CD14-positive monocyte (primary cell): ENCODE measurements around the gene SEPHS1. TPM values are rescaled to one million over a fixed set of nuclear protein-coding genes. Genes with fewer than 3 reads are reported as not detected.

Experiments
- DNase-seq, 3 donors: peaks; one replicate each; pipeline ENCODE4 v3.0.0-alpha.2; 2011 to 2022
- H2AFZ ChIP-seq: 2 replicates; pipeline ENCODE4 v1.6.0; 2012; ENCODE audit warnings: mild to moderate bottlenecking, low read depth, low read length, inconsistent platforms; ENCODE audit not compliant: insufficient read depth, poor library complexity, severe bottlenecking
- H3K27ac ChIP-seq, 2 donors: 1 replicate in 1 of 2; 2 replicates in 1 of 2; pipeline ENCODE4 v1.5.1; 2012 to 2013; ENCODE audit warnings: low read length in 2 of 2, control low read depth in 1 of 2, inconsistent platforms in 1 of 2, low read depth in 1 of 2, mild to moderate bottlenecking in 1 of 2
- H3K27me3 ChIP-seq, 2 donors: one replicate each; pipeline versions ENCODE4 v1.6.0 to v1.6.1; 2011 to 2013; ENCODE audit warnings: low read length in 2 of 2; ENCODE audit not compliant: control insufficient read depth in 2 of 2, insufficient read depth in 2 of 2
- H3K36me3 ChIP-seq, 2 donors: replicated peaks in 1 of 2; 1 replicate in 1 of 2; 2 replicates in 1 of 2; pipeline versions ENCODE4 v1.5.1 to v1.6.1; 2012 to 2013; ENCODE audit warnings: low read length in 2 of 2, control low read depth in 1 of 2, inconsistent platforms in 1 of 2, mild to moderate bottlenecking in 1 of 2; ENCODE audit not compliant: insufficient read depth in 2 of 2, control insufficient read depth in 1 of 2
- H3K4me1 ChIP-seq, 2 donors: 1 replicate in 1 of 2; 2 replicates in 1 of 2; pipeline versions ENCODE4 v1.5.1 to v1.6.1; 2012 to 2013; ENCODE audit warnings: low read length in 2 of 2, control low read depth in 1 of 2, inconsistent platforms in 1 of 2, mild to moderate bottlenecking in 1 of 2, moderate library complexity in 1 of 2; ENCODE audit not compliant: insufficient read depth in 2 of 2, control insufficient read depth in 1 of 2
- H3K4me2 ChIP-seq: replicated peaks from 2 replicates; pipeline ENCODE3; 2012; ENCODE audit warnings: low read length, moderate library complexity, mild to moderate bottlenecking; ENCODE audit not compliant: poor library complexity, severe bottlenecking; ENCODE audit errors: extremely low read depth
- H3K4me3 ChIP-seq, 3 experiments: fragments of 200-600 bp in 1 of 3; sonication (generic) in 1 of 3; replicated peaks in 1 of 3; 1 replicate in 2 of 3; 2 replicates in 1 of 3; pipeline ENCODE4 v1.5.1; 2011 to 2013; ENCODE audit warnings: low read length in 3 of 3, mild to moderate bottlenecking in 3 of 3, control low read depth in 2 of 3, low read depth in 2 of 3, inconsistent platforms in 1 of 3, moderate library complexity in 1 of 3
- H3K79me2 ChIP-seq: 2 replicates; pipeline ENCODE4 v1.6.0; 2012; ENCODE audit warnings: mild to moderate bottlenecking, control low read depth, inconsistent platforms, low read length, moderate library complexity; ENCODE audit not compliant: insufficient read depth
- H3K9ac ChIP-seq: 2 replicates; pipeline ENCODE4 v1.6.0; 2017; ENCODE audit warnings: low read length, mild to moderate bottlenecking; ENCODE audit not compliant: insufficient read depth, poor library complexity, severe bottlenecking
- H3K9me3 ChIP-seq, 2 donors: replicated peaks in 1 of 2; 1 replicate in 1 of 2; 2 replicates in 1 of 2; pipeline versions ENCODE4 v1.5.1 to v1.6.1; 2012 to 2013; ENCODE audit warnings: low read length in 2 of 2, control low read depth in 1 of 2; ENCODE audit not compliant: control insufficient read depth in 1 of 2, insufficient read depth in 1 of 2
- H4K20me1 ChIP-seq: 2 replicates; pipeline ENCODE4 v1.6.0; 2012; ENCODE audit warnings: mild to moderate bottlenecking, low read length, control low read depth, moderate library complexity; ENCODE audit not compliant: insufficient read depth
- H3K27ac Mint-ChIP-seq, 7 donors: one replicate each; pipeline ENCODE4 v1.8.0; 2020; ENCODE audit warnings: mild to moderate bottlenecking in 7 of 7, mixed read lengths in 7 of 7, moderate library complexity in 6 of 7, inconsistent platforms in 2 of 7
- H3K27me3 Mint-ChIP-seq, 3 donors: one replicate each; pipeline ENCODE4 v1.8.0; 2021 to 2022; ENCODE audit warnings: low read depth in 3 of 3, mild to moderate bottlenecking in 3 of 3, mixed read lengths in 3 of 3, moderate library complexity in 3 of 3, inconsistent platforms in 1 of 3
- H3K36me3 Mint-ChIP-seq, 2 donors: one replicate each; pipeline ENCODE4 v1.8.0; 2020; ENCODE audit warnings: mixed read lengths in 2 of 2, inconsistent platforms in 1 of 2, mild to moderate bottlenecking in 1 of 2
- H3K4me1 Mint-ChIP-seq: one replicate; pipeline ENCODE4 v1.8.0; 2020; ENCODE audit warnings: mild to moderate bottlenecking, mixed read lengths
- H3K4me3 Mint-ChIP-seq, 2 donors: one replicate each; pipeline ENCODE4 v1.8.0; 2020; ENCODE audit warnings: mild to moderate bottlenecking in 2 of 2, mixed read lengths in 2 of 2, moderate library complexity in 1 of 2
- H3K9me3 Mint-ChIP-seq, 7 donors: one replicate each; pipeline ENCODE4 v1.8.0; 2020 to 2022; ENCODE audit warnings: mixed read lengths in 7 of 7, mild to moderate bottlenecking in 6 of 7, moderate library complexity in 6 of 7, inconsistent platforms in 2 of 7
- WGBS: methylation state at CpG from one replicate; pipeline ENCODE4 v1.1.5; 2013; ENCODE audit warnings: missing lambda C conversion rate; ENCODE audit not compliant: insufficient coverage; 5-methylcytosine and 5-hydroxymethylcytosine counted together
- intact Hi-C, 2 donors: fragments of 100-400 bp; cut with micrococcal nuclease; formaldehyde crosslinking; loops; one replicate each; pipeline versions ENCODE4 v1.15.0 to v1.15.1; 2023
- polyA plus RNA-seq, 3 donors: library from polyadenylated mRNA; depleted of rRNA in 1 of 3; unstranded in 2 of 3; stranded (reverse) in 1 of 3; fragments of 300-500 nt in 2 of 3; fragments of >200 nt in 1 of 3; fragmentation: Illumina TruSeq in 2 of 3; gene quantifications; 1 replicate in 2 of 3; 2 replicates in 1 of 3; pipeline ENCODE4 v1.2.3, GENCODE V29; 2012 to 2021
- TF ChIP-seq, protein P1 (sequence below): fragments of 200-600 bp; IDR thresholded peaks from one replicate; pipeline ENCODE4 v1.8.0; 2022; ENCODE audit warnings: antibody characterized with exemption, mild to moderate bottlenecking

Gene SEPHS1
- polyA plus RNA-seq, 3 donors = 11.9 to 16.3 (median 15.1) TPM

DNA sequence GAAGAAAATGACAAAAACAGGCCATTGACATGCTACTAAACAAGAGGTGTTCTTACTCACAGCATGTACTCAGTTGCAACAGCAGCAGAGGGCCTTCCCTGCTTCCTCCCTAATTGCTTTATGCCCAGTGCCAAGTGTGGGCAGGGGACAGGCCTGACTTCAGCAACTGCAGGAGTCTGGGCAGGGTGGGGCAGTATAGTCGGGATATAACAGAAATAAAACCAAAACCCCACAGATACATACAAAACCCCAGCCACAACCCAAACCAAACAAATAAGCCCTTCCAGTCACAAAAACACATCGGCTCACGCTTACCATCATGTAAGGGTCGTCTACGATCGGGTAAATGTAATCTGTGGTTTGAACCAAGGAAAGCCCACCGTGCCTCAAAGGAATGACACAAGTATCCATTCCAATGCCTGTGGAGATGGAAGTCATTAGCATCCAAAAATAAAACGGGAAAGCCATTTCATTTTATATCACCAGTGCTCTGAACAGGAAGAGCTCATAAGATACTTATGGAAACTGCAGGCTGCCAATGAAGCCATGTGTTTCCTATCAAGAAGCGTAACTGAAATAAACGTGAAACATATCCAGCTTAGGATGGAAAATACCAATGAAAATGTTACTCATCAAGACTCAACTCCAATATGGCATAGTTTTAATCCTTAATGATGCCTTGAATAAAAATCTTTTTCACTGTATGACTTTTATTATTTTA lies 9.5 kb downstream of the SEPHS1 start:
- no peak overlapping the region for H3K27ac Mint-ChIP-seq
- no peak overlapping the region for H3K4me2 ChIP-seq

GRCh38 chr10:13337827-13338196 lies 10.3 kb downstream of the SEPHS1 start:
- H3K79me2 ChIP-seq = peaks cover 38% of the 10 kb centered on the region
- no peaks in the 10 kb centered on the region for H3K27me3 ChIP-seq
- no peak overlapping the region for H3K27ac ChIP-seq
- TF ChIP-seq, protein P1, sequence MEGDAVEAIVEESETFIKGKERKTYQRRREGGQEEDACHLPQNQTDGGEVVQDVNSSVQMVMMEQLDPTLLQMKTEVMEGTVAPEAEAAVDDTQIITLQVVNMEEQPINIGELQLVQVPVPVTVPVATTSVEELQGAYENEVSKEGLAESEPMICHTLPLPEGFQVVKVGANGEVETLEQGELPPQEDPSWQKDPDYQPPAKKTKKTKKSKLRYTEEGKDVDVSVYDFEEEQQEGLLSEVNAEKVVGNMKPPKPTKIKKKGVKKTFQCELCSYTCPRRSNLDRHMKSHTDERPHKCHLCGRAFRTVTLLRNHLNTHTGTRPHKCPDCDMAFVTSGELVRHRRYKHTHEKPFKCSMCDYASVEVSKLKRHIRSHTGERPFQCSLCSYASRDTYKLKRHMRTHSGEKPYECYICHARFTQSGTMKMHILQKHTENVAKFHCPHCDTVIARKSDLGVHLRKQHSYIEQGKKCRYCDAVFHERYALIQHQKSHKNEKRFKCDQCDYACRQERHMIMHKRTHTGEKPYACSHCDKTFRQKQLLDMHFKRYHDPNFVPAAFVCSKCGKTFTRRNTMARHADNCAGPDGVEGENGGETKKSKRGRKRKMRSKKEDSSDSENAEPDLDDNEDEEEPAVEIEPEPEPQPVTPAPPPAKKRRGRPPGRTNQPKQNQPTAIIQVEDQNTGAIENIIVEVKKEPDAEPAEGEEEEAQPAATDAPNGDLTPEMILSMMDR = no peak
- Mint-ChIP-seq H3K9me3 (peaks cover 0 to 1% (median 0%) of the 10 kb centered on the region in 7 donors), H3K27ac (peak overlapping the region in 3 of 7 donors; percentile 5 to 80 (median 76)), H3K27me3 (no peaks in the 10 kb centered on the region), H3K4me1 (no peaks in the 10 kb centered on the region), H3K4me3 (no peak overlapping the region), H3K36me3 (peaks cover 43 to 75% of the 10 kb centered on the region in 2 donors)
- H3K4me2 ChIP-seq = no peak overlapping the region
- H3K4me3 ChIP-seq = no peak overlapping the region
- intact Hi-C loops = no loop called here
- no peak for DNase-seq
- H3K4me1 ChIP-seq = no peaks in the 10 kb centered on the region
- H2AFZ ChIP-seq = no peak overlapping the region
- peaks cover 30 to 76% of the 10 kb centered on the region in 2 donors for H3K36me3 ChIP-seq
- H3K9ac ChIP-seq = no peak overlapping the region
- no peaks in the 10 kb centered on the region for H3K9me3 ChIP-seq
- H4K20me1 ChIP-seq = no peaks in the 10 kb centered on the region
- 100% methylated on average over 2 of the region's 6 CpGs for WGBS

More for the DNA sequence above, 9.5 kb downstream of the SEPHS1 start:
- Mint-ChIP-seq H3K4me3 (no peak overlapping the region), H3K27me3 (no peaks in the 10 kb centered on the region), H3K4me1 (no peaks in the 10 kb centered on the region), H3K9me3 (peaks cover 0 to under 1% (median 0%) of the 10 kb centered on the region in 7 donors), H3K36me3 (peaks cover 40 to 75% of the 10 kb centered on the region in 2 donors)
- Histone ChIP-seq H3K4me3 (no peak overlapping the region), H3K4me1 (no peaks in the 10 kb centered on the region), H3K27ac (no peak overlapping the region), H3K79me2 (peaks cover 45% of the 10 kb centered on the region), H3K36me3 (peaks cover 28 to 75% of the 10 kb centered on the region in 2 donors), H2AFZ (no peak overlapping the region), H3K9ac (no peak overlapping the region), H3K27me3 (no peaks in the 10 kb centered on the region), H3K9me3 (no peaks in the 10 kb centered on the region), H4K20me1 (no peaks in the 10 kb centered on the region)
- WGBS = 100% methylated on average over 1 of the region's 10 CpGs
- no peak for DNase-seq
- TF ChIP-seq, protein P1 = no peak
- intact Hi-C loops = no loop called here
